Fibroblast of lung (primary cell): ENCODE results near the gene XYLT1. TPM values are rescaled to one million over a fixed set of nuclear protein-coding genes. Genes with fewer than 3 reads are reported as not detected.

Source experiments
- DNase-seq, 2 donors: peaks; one replicate each; pipeline versions ENCODE4 v3.0.0 to v3.0.0-alpha.2; 2010; ENCODE audit warnings: low read depth in 2 of 2
- H2AFZ ChIP-seq: 2 replicates; pipeline ENCODE4 v1.5.1; 2012; ENCODE audit warnings: low read length, control low read depth, inconsistent platforms
- H3K27ac ChIP-seq: 2 replicates; pipeline ENCODE4 v1.5.1; 2011; ENCODE audit warnings: low read length, control low read depth; ENCODE audit not compliant: insufficient read depth
- H3K27me3 ChIP-seq: 2 replicates; pipeline ENCODE4 v1.5.1; 2011; ENCODE audit warnings: mild to moderate bottlenecking, low read length; ENCODE audit not compliant: control insufficient read depth, insufficient read depth
- H3K36me3 ChIP-seq: 2 replicates; pipeline ENCODE4 v1.5.1; 2011; ENCODE audit warnings: low read length; ENCODE audit not compliant: control insufficient read depth, insufficient read depth
- H3K4me1 ChIP-seq: 2 replicates; pipeline ENCODE4 v1.5.1; 2011; ENCODE audit warnings: low read length; ENCODE audit not compliant: control insufficient read depth, insufficient read depth; ENCODE audit errors: extremely low read depth
- H3K4me2 ChIP-seq: 2 replicates; pipeline ENCODE4 v1.5.1; 2011; ENCODE audit warnings: low read length, control low read depth; ENCODE audit not compliant: insufficient read depth; ENCODE audit errors: extremely low read depth
- H3K4me3 ChIP-seq, 4 experiments: fragments of 200-600 bp in 1 of 4; sonication (generic) in 1 of 4; replicated peaks in 1 of 4; 2 replicates each; pipeline ENCODE4 v1.5.1; 2011 to 2016; ENCODE audit warnings: low read length in 4 of 4, low read depth in 3 of 4, mild to moderate bottlenecking in 3 of 4, control low read depth in 2 of 4, inconsistent platforms in 1 of 4, mixed read lengths in 1 of 4; ENCODE audit not compliant: insufficient read depth in 1 of 4; ENCODE audit errors: control extremely low read depth in 1 of 4
- H3K79me2 ChIP-seq: 2 replicates; pipeline ENCODE4 v1.5.1; 2012; ENCODE audit warnings: mild to moderate bottlenecking, low read length, inconsistent platforms; ENCODE audit not compliant: control insufficient read depth, insufficient read depth
- H3K9ac ChIP-seq: 2 replicates; pipeline ENCODE4 v1.5.1; 2011; ENCODE audit warnings: mild to moderate bottlenecking, low read length, control low read depth; ENCODE audit not compliant: insufficient read depth
- H3K9me3 ChIP-seq: 2 replicates; pipeline ENCODE4 v1.5.1; 2012; ENCODE audit warnings: low read depth, low read length; ENCODE audit not compliant: control insufficient read depth, insufficient read depth
- H4K20me1 ChIP-seq: 2 replicates; pipeline ENCODE4 v1.5.1; 2011; ENCODE audit warnings: low read length; ENCODE audit not compliant: control insufficient read depth, insufficient read depth; ENCODE audit errors: extremely low read depth
- EZH2 ChIP-seq: IDR thresholded peaks from 2 replicates; pipeline ENCODE4 v1.5.1; 2012; ENCODE audit warnings: low read length, control low read depth, mild to moderate bottlenecking; ENCODE audit errors: missing control alignments
- polyA plus RNA-seq, 2 donors: library from polyadenylated mRNA; depleted of rRNA in 1 of 2; stranded (reverse) in 1 of 2; unstranded in 1 of 2; fragments of >200 nt; gene quantifications; 2 replicates each; pipeline ENCODE4 v1.2.1, GENCODE V29; 2011 to 2012; ENCODE audit warnings: missing spikeins in 1 of 2
- total RNA-seq: library from RNA; depleted of rRNA; stranded (reverse); fragments of >200 nt; gene quantifications from 2 replicates; pipeline ENCODE4 v1.2.1, GENCODE V29; 2014
- TF ChIP-seq, protein P1 (sequence below), 2 donors: IDR thresholded peaks in 1 of 2; conservative IDR thresholded peaks in 1 of 2; 1 replicate in 1 of 2; 2 replicates in 1 of 2; pipeline ENCODE4 v1.5.1; 2011 to 2012; ENCODE audit warnings: low read length in 2 of 2, control low read depth in 1 of 2, inconsistent platforms in 1 of 2, low read depth in 1 of 2, mild to moderate bottlenecking in 1 of 2

Gene XYLT1
- total and polyA plus RNA-seq, 2 donors (not counting 1 experiment from before 2014, with no cell fraction given) = 9.3 to 21.8 TPM

DNA sequence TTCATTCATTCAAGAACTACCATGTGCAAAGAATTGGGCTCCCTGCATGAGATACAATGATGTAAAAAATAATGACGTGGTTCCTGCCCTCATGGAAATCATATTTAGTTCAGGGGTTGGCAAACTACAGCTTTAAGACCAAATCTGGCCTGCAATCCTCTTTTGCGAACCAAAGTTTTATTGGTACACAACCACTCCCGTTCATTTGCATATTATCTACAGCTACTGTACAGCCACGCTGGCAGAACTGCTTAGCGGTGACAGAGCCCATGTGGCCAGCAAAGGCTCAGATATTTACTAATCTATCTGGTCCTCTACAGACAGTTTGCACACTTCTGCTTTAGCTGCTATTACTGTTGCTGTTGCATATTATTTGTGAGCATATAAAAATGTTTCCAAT is 167.7 kb downstream of the XYLT1 start:
- H3K4me2 ChIP-seq = no peak overlapping the region
- no peaks in the 10 kb centered on the region for H3K36me3 ChIP-seq
- no peaks in the 10 kb centered on the region for H3K9me3 ChIP-seq
- H3K4me1 ChIP-seq = no peaks in the 10 kb centered on the region
- no peaks in the 10 kb centered on the region for H4K20me1 ChIP-seq
- TF ChIP-seq EZH2 = no peak
- TF ChIP-seq, protein P1, sequence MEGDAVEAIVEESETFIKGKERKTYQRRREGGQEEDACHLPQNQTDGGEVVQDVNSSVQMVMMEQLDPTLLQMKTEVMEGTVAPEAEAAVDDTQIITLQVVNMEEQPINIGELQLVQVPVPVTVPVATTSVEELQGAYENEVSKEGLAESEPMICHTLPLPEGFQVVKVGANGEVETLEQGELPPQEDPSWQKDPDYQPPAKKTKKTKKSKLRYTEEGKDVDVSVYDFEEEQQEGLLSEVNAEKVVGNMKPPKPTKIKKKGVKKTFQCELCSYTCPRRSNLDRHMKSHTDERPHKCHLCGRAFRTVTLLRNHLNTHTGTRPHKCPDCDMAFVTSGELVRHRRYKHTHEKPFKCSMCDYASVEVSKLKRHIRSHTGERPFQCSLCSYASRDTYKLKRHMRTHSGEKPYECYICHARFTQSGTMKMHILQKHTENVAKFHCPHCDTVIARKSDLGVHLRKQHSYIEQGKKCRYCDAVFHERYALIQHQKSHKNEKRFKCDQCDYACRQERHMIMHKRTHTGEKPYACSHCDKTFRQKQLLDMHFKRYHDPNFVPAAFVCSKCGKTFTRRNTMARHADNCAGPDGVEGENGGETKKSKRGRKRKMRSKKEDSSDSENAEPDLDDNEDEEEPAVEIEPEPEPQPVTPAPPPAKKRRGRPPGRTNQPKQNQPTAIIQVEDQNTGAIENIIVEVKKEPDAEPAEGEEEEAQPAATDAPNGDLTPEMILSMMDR (conservative IDR thresholded peaks at IDR 0.05 in 1 of 2, IDR thresholded peaks at IDR 0.05 in 1 of 2; ENCODE audit: low read depth in 1 of 2, low read length in 2 of 2) = no peak
- no peak overlapping the region for H3K27ac ChIP-seq
- H3K9ac ChIP-seq = no peak overlapping the region
- H3K79me2 ChIP-seq = no peaks in the 10 kb centered on the region
- H3K4me3 ChIP-seq = no peak overlapping the region
- H3K27me3 ChIP-seq = no peaks in the 10 kb centered on the region
- no peak for DNase-seq
- H2AFZ ChIP-seq = no peak overlapping the region

DNA sequence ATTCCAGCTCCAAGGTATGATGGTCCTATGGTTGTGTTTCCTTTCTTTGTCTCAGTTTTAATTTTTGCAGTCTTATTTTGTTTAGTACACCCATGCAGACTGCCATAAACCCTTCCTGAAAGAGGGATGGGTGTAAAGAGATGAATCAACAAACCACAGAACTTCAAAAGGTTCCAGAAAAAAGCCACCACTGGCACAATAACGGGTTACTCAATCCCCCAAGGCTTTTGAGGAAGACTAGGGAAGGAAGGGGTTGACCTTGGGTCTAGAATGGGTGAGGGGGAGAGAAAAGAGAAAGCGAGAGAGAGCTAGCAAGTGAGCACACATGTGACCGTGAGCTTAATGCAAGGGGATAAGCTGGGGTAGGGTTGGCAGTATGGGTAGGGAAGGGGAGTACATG is 168.1 kb downstream of the XYLT1 start:
- DNase-seq = peak in 1 of 2 donors; percentile 50
- Histone ChIP-seq H2AFZ (no peak overlapping the region), H3K9ac (no peak overlapping the region), H3K27me3 (no peaks in the 10 kb centered on the region), H3K4me2 (no peak overlapping the region), H3K27ac (no peak overlapping the region), H3K4me3 (no peak overlapping the region), H3K4me1 (no peaks in the 10 kb centered on the region), H3K36me3 (no peaks in the 10 kb centered on the region), H3K79me2 (no peaks in the 10 kb centered on the region), H4K20me1 (no peaks in the 10 kb centered on the region), H3K9me3 (no peaks in the 10 kb centered on the region)
- TF ChIP-seq, protein P1 (conservative IDR thresholded peaks at IDR 0.05 in 1 of 2, IDR thresholded peaks at IDR 0.05 in 1 of 2; ENCODE audit: low read depth in 1 of 2, low read length in 2 of 2) = no peak
- no peak for TF ChIP-seq EZH2

DNA sequence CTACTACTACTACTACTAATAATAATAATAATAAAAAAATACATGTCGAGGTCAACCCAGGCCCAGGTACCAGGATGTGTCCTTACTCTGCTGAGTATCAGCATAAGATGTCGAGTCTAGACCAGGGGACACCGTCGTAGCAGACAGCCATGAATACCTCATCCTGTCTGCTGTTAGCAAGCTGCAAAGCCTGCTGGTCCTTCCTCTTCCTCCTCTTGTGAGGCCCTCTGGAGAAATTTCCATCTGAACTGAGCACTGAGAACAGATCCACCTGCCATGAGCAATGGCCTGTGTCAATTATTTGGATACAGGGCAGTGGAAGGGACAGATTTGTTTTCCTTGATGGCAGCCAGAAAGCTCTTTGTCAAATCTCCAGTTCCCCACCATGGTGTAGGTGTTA is 168.5 kb downstream of the XYLT1 start:
- Histone ChIP-seq H3K9ac (no peak overlapping the region), H4K20me1 (no peaks in the 10 kb centered on the region), H3K27me3 (no peaks in the 10 kb centered on the region), H3K4me2 (no peak overlapping the region), H3K79me2 (no peaks in the 10 kb centered on the region), H2AFZ (no peak overlapping the region), H3K36me3 (no peaks in the 10 kb centered on the region), H3K27ac (no peak overlapping the region), H3K9me3 (no peaks in the 10 kb centered on the region), H3K4me1 (no peaks in the 10 kb centered on the region), H3K4me3 (no peak overlapping the region)
- no peak for DNase-seq
- TF ChIP-seq, protein P1 (conservative IDR thresholded peaks at IDR 0.05 in 1 of 2, IDR thresholded peaks at IDR 0.05 in 1 of 2; ENCODE audit: low read depth in 1 of 2, low read length in 2 of 2) = no peak
- TF ChIP-seq EZH2 = no peak
